Dendritic cell treated with granulocyte-macrophage colony-stimulating factor and Interleukin-4, amounts not matched to agents 40 ng/mL and 50 ng/mL, for 4 days (primary cell): Measurements from ENCODE around the gene MFSD1.

Experiments
- H3K27ac Mint-ChIP-seq: one replicate; pipeline ENCODE4 v1.8.0; 2022; ENCODE audit warnings: mild to moderate bottlenecking, mixed read lengths
- H3K27me3 Mint-ChIP-seq: one replicate; pipeline ENCODE4 v1.8.0; 2022; ENCODE audit warnings: mild to moderate bottlenecking, mixed read lengths
- H3K36me3 Mint-ChIP-seq: one replicate; pipeline ENCODE4 v1.8.0; 2022; ENCODE audit warnings: low read depth, mixed read lengths
- H3K4me1 Mint-ChIP-seq: one replicate; pipeline ENCODE4 v1.8.0; 2022; ENCODE audit warnings: low read depth, mixed read lengths
- H3K4me3 Mint-ChIP-seq: one replicate; pipeline ENCODE4 v1.8.0; 2022; ENCODE audit warnings: mild to moderate bottlenecking, moderate library complexity, mixed read lengths
- H3K9me3 Mint-ChIP-seq: one replicate; pipeline ENCODE4 v1.8.0; 2022; ENCODE audit warnings: mixed read lengths
- intact Hi-C: fragments of 100-400 bp; cut with micrococcal nuclease; formaldehyde crosslinking; loops from one replicate; pipeline ENCODE4 v1.15.0; 2022

MFSD1 gene

GRCh38 chr3:158801696-158802408 is at the start of gene MFSD1:
Gene MFSD1 (plus strand): TSS chr3:158802054. CDS start chr3:158802153, 99 bp downstream.
- peaks cover 29% of the 10 kb centered on the region for H3K4me1 Mint-ChIP-seq
- H3K4me3 Mint-ChIP-seq = peak within 1 kb of the TSS; percentile 85
- intact Hi-C loops = loop anchor here (1.0 to 10.0 kb wide), 2 partner anchors 8 to 1647 kb away; no protein-coding TSS in a partner anchor
- H3K27me3 Mint-ChIP-seq = peaks cover 1% of the 10 kb centered on the region
- H3K36me3 Mint-ChIP-seq = peaks cover 41% of the 10 kb centered on the region
- H3K9me3 Mint-ChIP-seq = no peaks in the 10 kb centered on the region
- peak within 1 kb of the TSS; percentile 96 for H3K27ac Mint-ChIP-seq

GRCh38 chr3:158753854-158754253 is 48.0 kb upstream of the MFSD1 start:
- intact Hi-C loops = no loop called here
- Mint-ChIP-seq H3K27me3 (no peaks in the 10 kb centered on the region), H3K4me3 (no peak overlapping the region), H3K27ac (no peak overlapping the region), H3K4me1 (peaks cover 4% of the 10 kb centered on the region), H3K36me3 (no peaks in the 10 kb centered on the region), H3K9me3 (no peaks in the 10 kb centered on the region)

- no peaks in the 10 kb centered on the region for H3K4me1 Mint-ChIP-seq
- intact Hi-C loops = no loop called here
- H3K9me3 Mint-ChIP-seq = no peaks in the 10 kb centered on the region
- no peak overlapping the region for H3K4me3 Mint-ChIP-seq
- no peak overlapping the region for H3K27ac Mint-ChIP-seq
- no peaks in the 10 kb centered on the region for H3K36me3 Mint-ChIP-seq
- no peaks in the 10 kb centered on the region for H3K27me3 Mint-ChIP-seq
These were observed 46.4 kb upstream of the MFSD1 start for GRCh38 chr3:158755421-158755820.

GRCh38 chr3:158761350-158761749 is 40.5 kb upstream of the MFSD1 start:
- Mint-ChIP-seq H3K4me1 (no peaks in the 10 kb centered on the region), H3K27ac (peak overlapping the region; percentile 42), H3K27me3 (no peaks in the 10 kb centered on the region), H3K36me3 (no peaks in the 10 kb centered on the region), H3K9me3 (no peaks in the 10 kb centered on the region), H3K4me3 (no peak overlapping the region)
- intact Hi-C loops = no loop called here

GRCh38 chr3:158762701-158763100 is 39.2 kb upstream of the MFSD1 start:
- H3K27me3 Mint-ChIP-seq = peaks cover 2% of the 10 kb centered on the region
- no peaks in the 10 kb centered on the region for H3K36me3 Mint-ChIP-seq
- H3K4me1 Mint-ChIP-seq = no peaks in the 10 kb centered on the region
- intact Hi-C loops = no loop called here
- H3K4me3 Mint-ChIP-seq = no peak overlapping the region
- no peaks in the 10 kb centered on the region for H3K9me3 Mint-ChIP-seq
- H3K27ac Mint-ChIP-seq = no peak overlapping the region

- Mint-ChIP-seq H3K27ac (no peak overlapping the region), H3K36me3 (no peaks in the 10 kb centered on the region), H3K4me3 (no peak overlapping the region), H3K9me3 (no peaks in the 10 kb centered on the region), H3K4me1 (no peaks in the 10 kb centered on the region), H3K27me3 (peaks cover 2% of the 10 kb centered on the region)
- intact Hi-C loops = no loop called here
These were observed 38.4 kb upstream of the MFSD1 start for GRCh38 chr3:158763421-158763820.

- intact Hi-C loops = no loop called here
- Mint-ChIP-seq H3K36me3 (no peaks in the 10 kb centered on the region), H3K4me3 (no peak overlapping the region), H3K9me3 (no peaks in the 10 kb centered on the region), H3K27ac (no peak overlapping the region), H3K4me1 (no peaks in the 10 kb centered on the region), H3K27me3 (peaks cover 2% of the 10 kb centered on the region)
These were observed 36.2 kb upstream of the MFSD1 start for GRCh38 chr3:158765518-158766205.

GRCh38 chr3:158766364-158766763 is 35.5 kb upstream of the MFSD1 start:
- H3K36me3 Mint-ChIP-seq = no peaks in the 10 kb centered on the region
- no peaks in the 10 kb centered on the region for H3K4me1 Mint-ChIP-seq
- H3K4me3 Mint-ChIP-seq = no peak overlapping the region
- intact Hi-C loops = no loop called here
- no peaks in the 10 kb centered on the region for H3K9me3 Mint-ChIP-seq
- peaks cover 2% of the 10 kb centered on the region for H3K27me3 Mint-ChIP-seq
- no peak overlapping the region for H3K27ac Mint-ChIP-seq

GRCh38 chr3:158768361-158768787 is 33.5 kb upstream of the MFSD1 start:
- Mint-ChIP-seq H3K4me1 (peaks cover 1% of the 10 kb centered on the region), H3K27me3 (peaks cover 2% of the 10 kb centered on the region), H3K36me3 (no peaks in the 10 kb centered on the region), H3K27ac (no peak overlapping the region), H3K4me3 (no peak overlapping the region), H3K9me3 (no peaks in the 10 kb centered on the region)
- intact Hi-C loops = no loop called here

- intact Hi-C loops = no loop called here
- no peak overlapping the region for H3K4me3 Mint-ChIP-seq
- peaks cover 2% of the 10 kb centered on the region for H3K27me3 Mint-ChIP-seq
- H3K36me3 Mint-ChIP-seq = no peaks in the 10 kb centered on the region
- peaks cover 5% of the 10 kb centered on the region for H3K4me1 Mint-ChIP-seq
- H3K27ac Mint-ChIP-seq = no peak overlapping the region
- no peaks in the 10 kb centered on the region for H3K9me3 Mint-ChIP-seq
These were observed 32.8 kb upstream of the MFSD1 start for GRCh38 chr3:158768881-158769543.

- no peaks in the 10 kb centered on the region for H3K9me3 Mint-ChIP-seq
- H3K27me3 Mint-ChIP-seq = peaks cover 2% of the 10 kb centered on the region
- H3K4me3 Mint-ChIP-seq = no peak overlapping the region
- H3K4me1 Mint-ChIP-seq = peaks cover 5% of the 10 kb centered on the region
- intact Hi-C loops = no loop called here
- H3K27ac Mint-ChIP-seq = no peak overlapping the region
- no peaks in the 10 kb centered on the region for H3K36me3 Mint-ChIP-seq
These were observed 32.3 kb upstream of the MFSD1 start for GRCh38 chr3:158769549-158769948.

- no peaks in the 10 kb centered on the region for H3K36me3 Mint-ChIP-seq
These were observed 31.7 kb upstream of the MFSD1 start for GRCh38 chr3:158769952-158770740.

GRCh38 chr3:158770741-158771350 is 31.0 kb upstream of the MFSD1 start:
- no peak overlapping the region for H3K27ac Mint-ChIP-seq
- H3K4me3 Mint-ChIP-seq = no peak overlapping the region
- intact Hi-C loops = no loop called here
- peaks cover 17% of the 10 kb centered on the region for H3K4me1 Mint-ChIP-seq
- H3K36me3 Mint-ChIP-seq = no peaks in the 10 kb centered on the region
- peaks cover 2% of the 10 kb centered on the region for H3K27me3 Mint-ChIP-seq
- no peaks in the 10 kb centered on the region for H3K9me3 Mint-ChIP-seq

More at GRCh38 chr3:158769952-158770740, 31.7 kb upstream of the MFSD1 start:
- Mint-ChIP-seq H3K27me3 (peaks cover 2% of the 10 kb centered on the region), H3K4me3 (no peak overlapping the region), H3K4me1 (peaks cover 10% of the 10 kb centered on the region), H3K27ac (no peak overlapping the region), H3K9me3 (no peaks in the 10 kb centered on the region)
- intact Hi-C loops = no loop called here
